Measurements from ENCODE around the gene SH2D2A.

The SH2D2A gene

DNA sequence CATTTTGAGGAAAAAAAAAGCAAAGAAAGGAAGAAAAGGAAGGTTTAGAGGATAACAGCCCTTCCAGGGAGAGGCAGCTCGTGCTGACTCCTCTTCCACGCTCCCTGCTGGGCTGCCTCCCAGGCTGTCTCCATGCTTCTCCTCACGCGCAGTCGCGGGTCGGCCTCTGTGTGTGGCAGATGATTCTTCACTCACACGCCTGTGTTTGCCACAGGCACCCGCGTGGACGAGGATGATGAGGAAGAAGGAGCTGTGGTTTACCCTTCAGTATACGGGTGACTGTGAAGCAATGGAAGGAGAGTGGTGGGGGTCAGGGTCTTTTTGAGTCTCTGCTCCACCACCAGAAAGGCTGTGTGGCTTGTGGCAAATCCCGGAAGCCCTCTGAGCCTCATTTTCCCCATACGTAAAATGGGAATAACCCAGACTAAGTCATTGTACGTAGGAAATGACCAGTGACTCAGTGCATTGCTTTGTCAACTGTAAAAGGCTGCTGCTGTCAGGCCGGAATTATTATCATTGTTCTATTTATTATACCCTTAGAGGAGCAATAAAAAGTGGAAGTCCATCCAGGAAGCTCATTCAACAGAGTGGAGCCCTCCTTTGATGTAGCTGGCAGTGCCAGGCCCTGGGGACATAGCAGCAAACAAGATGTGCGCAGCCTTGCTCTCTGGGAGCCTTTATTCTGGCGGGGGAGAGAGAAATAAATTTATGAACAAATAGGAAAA, 11.9 kb upstream of the SH2D2A start:
- in situ Hi-C loops (cut with MboI; ENCODE audit: low sequenced_read_pairs): no loop called here

DNA sequence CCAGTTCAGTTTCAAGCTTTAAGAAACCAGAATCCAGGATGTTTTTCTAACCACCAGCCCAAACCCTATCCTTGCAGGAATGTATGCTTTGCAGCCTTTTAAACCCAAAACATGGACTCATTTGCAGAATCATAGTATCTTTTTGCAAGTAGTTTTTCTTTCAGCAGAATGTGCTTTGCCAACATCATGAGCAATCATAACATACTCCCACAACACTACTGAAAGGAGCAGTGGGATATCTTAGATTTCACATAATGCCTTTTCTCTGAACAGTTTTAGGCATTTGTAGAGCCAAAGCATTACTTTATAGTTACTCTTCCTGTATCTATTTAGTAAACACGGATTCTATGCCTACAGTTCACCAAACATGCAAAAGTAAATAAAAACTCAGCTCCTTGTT, 10.0 kb upstream of the SH2D2A start:
- in situ Hi-C loops (cut with MboI; ENCODE audit: low sequenced_read_pairs): no loop called here

DNA sequence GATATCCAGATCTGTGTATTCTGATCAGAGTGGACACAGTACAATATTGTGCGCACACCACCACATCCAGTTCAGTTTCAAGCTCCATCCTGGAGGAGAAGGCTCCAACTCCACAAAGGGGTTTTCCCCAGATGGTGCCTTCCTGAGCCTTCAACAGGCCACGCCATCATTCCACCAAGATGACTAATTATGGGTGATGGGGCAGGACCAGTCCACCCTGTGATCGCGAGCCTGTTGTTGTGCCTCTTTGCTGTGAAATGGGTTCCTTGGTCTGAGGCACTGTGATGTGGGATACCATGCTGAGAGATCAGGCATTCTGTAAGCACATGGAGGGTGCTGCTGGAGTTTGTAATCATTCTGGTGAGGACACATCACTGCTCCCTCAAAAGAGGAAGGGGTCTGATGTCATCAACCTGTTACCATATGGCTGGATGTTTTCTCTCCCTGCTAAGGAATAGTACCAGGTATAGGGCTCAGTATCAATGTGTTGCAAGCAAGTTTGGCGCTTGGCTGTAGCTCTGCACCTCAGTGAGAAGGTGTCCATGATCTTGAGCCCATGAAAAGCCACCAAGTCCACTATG, 6.7 kb upstream of the SH2D2A start:
- in situ Hi-C loops (cut with MboI; ENCODE audit: low sequenced_read_pairs): no loop called here

DNA sequence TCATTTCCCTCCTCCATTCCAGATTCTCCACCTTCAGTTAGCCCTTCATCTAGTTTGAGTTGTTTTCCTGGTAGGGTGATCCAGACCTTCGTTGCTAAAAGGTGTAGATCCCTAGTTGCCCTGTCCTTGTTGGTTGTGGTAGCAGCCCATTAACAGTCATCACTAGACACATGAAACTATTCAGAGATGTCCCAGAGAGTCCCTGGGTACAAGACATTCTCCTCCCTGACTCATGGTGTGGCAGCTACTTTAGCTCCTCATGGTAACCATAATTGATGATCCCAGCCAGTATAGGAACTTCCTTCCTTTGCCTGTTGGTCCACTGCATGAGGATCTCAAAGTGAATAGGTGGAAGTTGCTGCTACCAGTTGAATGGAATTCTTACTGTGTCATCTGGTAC, 6.0 kb upstream of the SH2D2A start:
- in situ Hi-C loops (cut with MboI; ENCODE audit: low sequenced_read_pairs): no loop called here

DNA sequence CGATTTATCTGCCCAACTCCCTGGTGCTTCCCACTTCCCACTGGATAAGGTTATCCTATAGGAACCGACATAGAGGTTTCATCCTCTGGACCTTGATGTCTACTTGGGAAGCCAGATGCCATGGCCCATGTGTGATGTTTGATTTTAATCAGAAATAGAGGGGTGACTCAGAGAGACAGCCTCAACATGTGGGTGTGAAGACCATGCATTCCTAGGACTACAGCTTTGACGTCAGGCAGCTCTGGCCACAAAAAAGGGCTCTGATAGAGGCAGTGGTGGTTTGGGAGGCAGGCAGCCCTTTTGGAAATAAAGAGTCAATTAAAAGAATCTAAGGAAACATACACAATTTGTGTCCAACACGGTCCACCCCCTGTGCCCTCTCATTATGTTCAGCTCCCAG, 5.2 kb upstream of the SH2D2A start:
- in situ Hi-C loops (cut with MboI; ENCODE audit: low sequenced_read_pairs): no loop called here

DNA sequence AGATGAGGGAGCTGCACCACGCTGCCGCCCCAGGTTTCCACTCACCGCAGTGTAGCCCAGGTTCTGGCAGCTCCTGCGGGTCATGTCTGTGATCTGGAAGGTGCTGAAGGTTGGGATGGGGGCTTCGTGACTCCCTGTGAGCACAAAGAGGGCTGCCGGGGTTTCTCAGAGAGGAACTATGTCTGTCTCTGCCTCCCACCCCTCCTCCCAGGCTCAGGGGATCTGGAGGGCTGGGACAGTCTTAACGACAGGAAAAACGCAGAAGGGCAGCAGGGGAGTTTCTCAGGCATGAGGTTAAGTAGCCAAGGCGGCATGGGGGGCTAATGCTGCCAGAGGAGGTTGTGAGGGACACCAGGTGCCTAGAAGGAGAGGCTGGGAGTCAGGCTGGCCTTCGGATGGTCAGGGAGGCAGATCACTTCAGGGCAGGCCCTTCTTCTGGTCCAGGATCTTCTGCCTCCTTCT, 656 bp downstream of the SH2D2A start:
- in situ Hi-C loops (cut with MboI; ENCODE audit: low sequenced_read_pairs): no loop called here

DNA sequence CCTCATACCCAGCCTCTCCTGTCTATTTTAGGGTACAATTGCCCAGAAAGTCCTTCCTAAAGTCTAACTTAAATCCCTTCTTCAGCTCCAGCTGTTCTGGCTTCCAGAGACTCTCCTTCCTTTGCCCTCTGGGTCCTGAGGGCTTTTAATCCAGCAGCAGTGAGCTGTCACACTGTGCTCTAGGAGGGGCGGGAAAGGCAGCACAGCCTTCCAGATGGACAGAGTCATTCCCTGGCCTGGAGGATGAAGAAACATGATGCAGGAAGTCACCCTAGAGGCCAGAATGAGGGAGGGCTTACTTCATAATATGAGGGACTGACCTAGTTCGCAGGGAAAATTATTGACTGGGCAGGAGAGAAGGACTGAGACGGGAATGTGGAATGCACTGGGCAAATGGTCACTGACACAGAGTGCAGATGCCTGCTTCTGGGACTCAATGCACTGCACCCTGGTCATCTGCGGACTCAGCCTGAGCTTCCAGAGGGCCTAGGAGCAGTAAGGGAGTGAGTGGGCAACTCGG, 1.3 kb downstream of the SH2D2A start:
- in situ Hi-C loops (cut with MboI; ENCODE audit: low sequenced_read_pairs): no loop called here

DNA sequence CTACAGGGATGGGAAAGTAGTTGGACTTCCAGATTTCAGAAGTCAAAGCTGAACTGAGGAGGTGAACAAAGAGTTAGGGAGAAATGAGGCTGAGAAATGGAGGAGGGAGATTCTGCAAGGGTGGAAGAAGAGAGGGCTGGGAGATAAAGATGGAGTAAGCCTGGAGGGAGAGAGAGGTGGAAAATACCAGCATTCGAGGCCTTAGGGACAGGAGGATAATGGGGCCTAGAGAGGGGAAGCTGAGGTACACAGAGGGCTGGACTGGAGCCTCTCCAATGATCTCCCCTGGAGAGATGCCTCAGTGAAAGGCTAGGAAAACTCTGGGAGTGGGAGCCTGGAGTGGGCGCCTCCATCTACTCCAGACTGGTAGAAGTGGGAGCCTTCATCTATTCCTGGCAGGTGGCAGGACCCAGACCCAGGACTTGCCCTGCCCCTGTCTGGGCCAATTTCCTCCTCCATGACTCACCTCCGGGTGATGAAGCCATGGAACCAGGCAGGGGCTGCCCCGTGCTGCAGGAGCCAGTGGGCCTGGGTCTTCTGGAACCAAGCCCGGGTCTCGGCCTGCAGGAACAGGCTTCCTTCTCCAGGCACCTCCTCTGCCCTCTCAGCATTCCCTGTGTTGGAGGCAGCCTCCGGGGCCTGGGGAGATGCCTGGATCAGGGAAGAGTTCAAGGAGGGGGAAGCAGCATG, 1.9 kb downstream of the SH2D2A start:
- in situ Hi-C loops (cut with MboI; ENCODE audit: low sequenced_read_pairs): no loop called here

DNA sequence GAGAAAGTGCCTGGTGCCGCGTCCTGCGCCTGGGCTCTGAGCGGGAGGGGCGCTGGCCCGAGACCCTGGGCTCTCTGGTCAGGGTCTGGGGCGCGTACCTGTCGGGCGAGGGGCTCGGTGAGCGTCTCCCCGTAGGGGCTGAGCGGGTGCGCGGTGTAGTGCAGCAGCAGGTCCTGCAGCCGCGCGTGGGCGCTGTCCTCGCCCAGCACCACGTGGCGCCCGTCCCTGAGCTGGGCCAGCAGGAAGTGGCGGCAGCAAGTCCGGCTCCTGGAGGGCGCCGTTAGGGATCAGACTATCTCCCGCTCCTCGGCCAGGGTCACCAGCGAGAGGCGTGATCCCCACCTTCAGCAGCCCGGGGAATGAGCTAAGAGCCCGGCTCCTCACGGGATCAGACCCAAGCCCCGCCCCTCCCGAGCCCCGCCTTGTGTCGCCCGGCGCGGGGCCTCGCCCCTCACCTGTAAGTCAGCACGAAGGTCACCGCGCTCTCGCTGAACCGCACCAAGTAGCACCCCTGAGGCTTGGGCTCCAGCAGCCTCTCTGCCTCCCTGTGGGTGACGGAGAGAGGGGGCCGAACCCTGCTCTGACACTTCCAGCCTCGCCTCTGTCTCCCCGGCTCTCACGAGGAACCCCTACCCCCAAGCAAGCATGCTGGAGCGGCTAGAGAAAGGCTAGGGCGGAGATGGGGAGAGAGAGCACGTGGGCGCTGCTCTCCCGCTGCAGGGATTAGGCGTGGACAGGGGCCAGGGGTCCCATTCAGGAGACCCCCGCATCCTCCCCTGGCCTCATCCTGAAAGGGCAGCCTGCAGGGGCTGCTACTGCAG, 2.7 kb downstream of the SH2D2A start:
- in situ Hi-C loops (cut with MboI; ENCODE audit: low sequenced_read_pairs): no loop called here

DNA sequence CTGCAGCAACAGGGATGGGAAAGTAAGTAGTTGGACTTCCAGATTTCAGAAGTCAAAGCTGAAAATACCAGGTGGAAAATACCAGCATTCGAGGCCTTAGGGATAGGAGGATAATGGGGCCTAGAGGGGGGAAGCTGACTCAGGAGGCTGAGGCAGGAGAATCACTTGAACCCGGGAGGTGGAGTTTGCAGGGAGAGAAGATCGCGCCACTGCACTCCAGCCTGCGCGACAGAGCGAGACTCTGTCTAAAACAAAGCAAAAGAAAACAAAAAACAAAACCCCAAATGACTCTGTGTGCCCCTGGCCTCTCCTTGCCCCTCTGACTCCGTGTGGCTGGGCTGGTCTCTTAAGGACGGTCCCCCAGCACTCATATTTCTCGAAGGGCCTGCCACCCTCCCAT, 3.4 kb downstream of the SH2D2A start:
- in situ Hi-C loops (cut with MboI; ENCODE audit: low sequenced_read_pairs): no loop called here

DNA sequence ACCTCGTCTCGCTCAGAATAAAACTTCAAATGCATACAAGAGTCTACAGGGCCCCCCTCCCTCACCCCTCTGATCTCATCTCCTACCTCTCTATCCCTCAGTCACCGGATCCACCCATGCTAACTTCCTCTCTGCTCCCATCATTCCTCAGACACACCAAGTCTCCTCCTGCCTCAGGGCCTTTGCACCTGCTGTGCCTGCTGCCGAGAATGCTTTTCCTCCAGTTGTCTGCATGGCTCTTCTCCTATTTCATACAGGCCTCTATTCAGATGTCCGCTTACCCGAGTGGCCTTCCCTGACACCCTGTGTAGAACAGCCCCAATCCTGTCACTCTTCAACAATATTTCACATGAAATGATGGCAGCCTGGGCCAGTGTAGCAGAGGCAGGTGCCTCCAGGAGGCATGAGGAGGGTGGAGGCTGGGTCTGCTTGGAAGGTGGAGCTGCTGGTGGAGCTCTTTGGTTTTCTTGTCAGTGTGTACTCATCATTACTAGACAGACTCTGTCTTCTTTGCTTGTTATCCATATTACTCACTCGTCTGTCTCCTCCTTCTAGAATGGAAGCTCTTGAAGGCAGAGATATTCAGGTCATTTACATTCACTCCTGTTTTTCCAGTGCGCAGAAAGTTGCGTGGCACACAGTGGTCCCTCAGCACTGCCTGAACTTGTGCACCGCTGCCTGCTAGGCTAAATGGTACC, 4.2 kb downstream of the SH2D2A start:
- in situ Hi-C loops (cut with MboI; ENCODE audit: low sequenced_read_pairs): no loop called here

DNA sequence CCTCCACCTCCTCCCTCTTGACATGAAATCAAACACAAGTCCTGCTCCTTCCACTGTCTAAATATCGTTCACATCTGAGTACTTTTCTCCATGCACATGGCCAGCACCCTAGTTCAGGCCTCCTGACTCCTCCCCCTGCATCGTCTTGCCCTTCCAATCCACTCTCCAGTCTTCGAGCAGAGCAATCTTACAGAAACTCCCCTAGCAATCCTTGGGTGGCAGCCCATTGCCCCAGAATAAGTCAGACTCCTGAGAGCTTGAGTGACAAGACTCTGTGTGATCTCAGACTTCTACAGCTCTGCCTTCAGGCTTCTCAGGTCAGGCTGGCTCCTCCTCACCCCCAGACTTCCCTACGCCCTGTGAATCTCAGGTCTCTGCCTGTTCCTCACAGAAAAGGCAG, 5.5 kb downstream of the SH2D2A start:
- in situ Hi-C loops (cut with MboI; ENCODE audit: low sequenced_read_pairs): no loop called here

DNA sequence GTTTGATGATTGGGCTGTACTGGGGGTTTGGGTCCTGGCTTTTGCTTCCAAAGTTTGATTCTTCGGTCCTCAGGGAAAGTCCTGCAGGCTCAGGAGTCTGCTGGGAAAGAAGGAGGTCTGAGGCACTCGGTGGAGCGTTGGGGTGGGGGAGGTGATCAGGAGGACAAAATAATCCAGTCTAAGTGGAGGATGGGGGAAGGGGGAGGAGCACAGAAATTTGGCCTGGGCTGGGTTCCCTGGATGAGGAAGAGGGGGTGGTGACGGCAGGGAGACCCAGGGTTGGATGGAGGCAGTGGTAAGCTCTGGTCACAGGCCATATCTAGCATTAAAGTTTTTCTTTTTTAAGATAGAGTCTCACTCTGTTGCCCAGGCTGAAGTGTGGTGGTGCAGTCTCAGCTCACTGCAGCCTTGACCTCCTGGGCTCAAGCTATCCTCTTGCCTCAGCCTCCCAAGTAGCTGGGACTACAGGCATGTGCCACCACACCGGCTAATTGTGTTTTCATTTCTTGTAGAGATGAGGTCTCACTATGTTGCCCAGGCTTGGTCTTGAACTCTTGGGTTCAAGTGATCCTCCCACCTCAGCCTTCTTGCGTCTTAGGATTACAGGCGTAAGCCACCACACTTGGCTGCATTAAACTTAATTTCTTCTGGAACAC, 6.8 kb downstream of the SH2D2A start:
- in situ Hi-C loops (cut with MboI; ENCODE audit: low sequenced_read_pairs): no loop called here

DNA sequence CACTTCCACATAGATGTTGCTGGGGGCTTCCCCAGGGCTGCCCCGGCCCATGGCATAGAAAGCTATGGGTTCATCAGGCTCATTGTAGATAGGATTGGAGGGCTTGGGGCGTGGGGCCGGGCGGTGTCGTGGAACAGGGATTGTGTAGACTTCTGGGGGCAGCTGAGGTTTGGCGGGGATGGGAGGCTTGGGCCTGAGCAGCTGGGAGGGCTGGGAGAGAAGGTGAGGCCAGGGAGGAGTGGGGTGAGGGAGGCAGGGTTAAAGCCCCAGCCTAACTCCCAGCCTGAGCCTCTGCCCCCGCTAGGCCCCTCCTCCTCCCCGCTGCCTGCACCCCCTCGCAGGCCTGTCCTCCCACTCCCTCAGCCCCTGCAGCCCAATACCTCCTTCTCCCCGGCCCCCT, 7.4 kb downstream of the SH2D2A start:
- in situ Hi-C loops (cut with MboI; ENCODE audit: low sequenced_read_pairs): no loop called here

DNA sequence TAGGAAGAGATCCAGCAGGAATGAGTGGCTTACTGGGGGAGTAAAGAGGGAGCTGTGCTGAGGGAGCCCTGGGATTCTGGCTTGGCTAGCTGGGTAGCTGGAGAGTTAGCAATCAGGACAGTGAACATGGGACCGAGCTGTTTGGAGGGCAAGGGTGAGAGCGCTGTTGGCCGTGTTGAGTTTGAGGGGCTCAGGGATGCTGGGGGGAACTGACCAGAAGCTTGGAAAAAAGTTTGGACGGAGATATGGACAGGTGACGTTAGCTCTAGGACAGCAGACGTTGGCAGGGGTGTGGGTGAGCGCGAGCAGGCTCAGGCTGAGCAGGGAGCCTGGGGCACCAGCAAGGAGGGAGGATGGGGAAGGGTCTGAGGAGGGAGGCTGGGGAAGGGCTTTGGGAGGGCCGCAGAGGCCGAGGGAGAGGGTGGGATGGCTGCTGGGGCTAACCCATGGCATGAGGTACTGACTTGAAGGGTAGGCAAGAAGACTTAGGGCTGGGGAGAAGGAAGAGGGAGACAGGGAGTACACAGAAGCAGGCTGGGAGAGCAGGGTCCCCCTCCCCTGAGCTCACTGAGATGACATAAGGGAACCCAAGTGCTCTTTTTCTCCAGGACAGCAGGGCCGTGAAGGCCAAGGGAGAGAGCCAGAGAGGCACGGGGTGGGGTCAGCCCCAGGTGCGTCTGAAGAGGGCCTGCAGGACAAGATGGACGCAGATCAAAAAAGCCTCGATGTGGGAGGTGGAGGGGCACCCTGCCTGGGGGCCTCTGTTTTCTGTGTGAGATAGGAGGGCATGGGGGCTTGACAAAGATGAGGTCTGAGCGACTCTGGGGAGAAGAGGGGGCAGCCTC, 8.2 kb downstream of the SH2D2A start:
- in situ Hi-C loops (cut with MboI; ENCODE audit: low sequenced_read_pairs): no loop called here

DNA sequence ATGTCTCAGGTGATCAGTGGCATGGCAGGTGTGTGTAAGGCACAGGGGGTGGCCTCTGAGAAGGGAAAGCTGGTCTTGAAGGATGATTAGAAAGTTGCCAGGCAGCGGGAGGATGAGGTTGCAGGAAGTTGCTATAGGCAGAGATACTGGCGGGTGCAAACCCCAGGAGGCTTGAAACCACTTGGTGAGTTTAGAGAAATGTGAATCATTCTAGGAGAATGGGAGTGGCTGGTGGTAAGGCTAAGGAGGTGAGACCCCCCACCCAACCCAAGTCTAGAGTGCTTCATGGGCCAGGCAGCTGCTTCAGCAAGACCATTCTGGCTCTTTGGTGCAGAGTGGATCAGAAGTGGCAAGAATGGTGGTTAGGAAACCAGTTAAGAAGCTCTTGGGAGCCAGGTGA, 9.0 kb downstream of the SH2D2A start:
- in situ Hi-C loops (cut with MboI; ENCODE audit: low sequenced_read_pairs): no loop called here

DNA sequence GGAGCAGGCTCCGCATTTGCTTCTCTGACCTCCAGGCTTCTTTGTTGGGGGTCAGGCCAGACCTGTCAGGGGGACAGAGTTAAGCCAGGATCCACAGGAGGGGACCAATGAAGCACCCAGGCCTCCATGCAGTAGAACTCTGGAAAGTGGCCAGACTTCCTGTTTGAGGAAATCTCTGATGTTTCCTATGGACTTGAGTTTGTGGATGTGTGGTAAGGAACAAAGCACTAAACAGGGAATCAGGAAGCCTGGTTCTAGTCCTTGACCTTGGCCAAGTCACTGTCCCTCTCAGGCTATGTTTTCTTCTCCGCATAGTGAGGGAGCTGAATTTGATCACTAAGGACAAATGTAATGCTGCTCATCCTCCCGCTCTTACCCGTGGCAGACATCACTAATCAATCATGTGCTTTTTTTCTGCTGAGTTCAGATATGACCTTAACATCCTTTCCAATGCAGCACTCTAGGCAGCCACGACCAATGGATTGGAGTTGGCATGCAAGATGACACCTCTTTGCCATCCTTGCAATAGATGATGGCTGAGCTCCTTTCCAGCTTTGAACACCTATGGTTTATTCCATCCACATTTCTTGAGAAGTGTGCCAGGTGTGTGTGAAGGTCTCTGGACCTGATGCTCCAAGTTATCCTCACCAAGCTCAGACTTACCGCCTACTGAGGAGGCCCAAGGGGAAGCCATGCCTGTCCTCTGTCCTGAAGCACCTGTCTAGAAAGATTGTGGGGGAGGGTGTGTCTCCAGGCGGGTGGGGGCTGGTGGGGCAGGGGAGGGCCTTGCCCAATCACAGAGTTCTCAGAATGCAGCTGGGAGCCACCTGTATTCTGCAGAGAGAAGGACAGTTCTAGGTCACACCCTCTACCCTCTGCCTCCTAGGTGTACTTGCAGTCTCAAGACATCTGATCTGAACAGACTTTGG, 9.9 kb downstream of the SH2D2A start:
- in situ Hi-C loops (cut with MboI; ENCODE audit: low sequenced_read_pairs): no loop called here
